ENCODE data around the gene TPSAB1.

TPSAB1 gene

DNA sequence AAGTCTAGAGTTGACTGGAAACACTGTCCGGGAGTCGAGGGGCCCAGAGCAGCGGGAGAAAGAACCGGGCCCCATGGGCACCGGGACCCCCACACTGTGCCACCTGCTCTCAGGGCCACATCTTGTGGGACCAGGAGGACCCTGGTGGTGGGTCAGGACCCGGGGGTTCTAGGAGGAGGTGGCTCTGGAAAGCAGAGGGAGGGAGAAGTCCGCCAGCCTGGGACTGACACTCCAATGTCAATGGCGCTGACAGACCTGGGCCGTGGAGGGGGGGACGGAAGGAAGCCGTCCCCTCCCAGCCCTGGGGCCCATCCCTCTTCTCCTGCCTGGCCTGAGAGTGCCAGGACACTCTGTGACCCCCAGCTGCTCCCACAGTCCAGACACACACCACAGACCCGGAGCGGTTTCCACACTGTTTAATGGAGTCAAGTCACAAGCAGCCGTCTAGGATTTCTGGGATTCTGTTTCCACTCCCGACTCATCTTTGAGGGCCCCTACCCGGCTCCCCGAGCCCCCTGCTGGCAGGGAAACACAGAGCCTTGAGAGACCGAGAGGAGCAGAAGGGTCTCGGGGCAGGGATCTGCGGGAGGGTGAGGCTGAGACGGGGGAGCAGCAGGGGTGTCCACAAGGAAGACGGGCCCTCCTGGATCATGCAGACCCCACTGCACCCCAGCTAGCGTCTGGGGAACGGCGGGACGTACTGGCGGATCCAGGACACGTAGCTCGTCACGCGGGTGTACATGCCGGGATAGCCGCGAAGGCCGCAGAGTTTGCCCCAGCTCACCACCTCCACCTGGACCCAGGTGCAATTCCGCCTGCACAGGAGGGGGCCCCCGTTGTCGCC is 45.4 kb downstream of the TPSAB1 start:
- DNase-seq (ENCODE audit: low read depth in 2 of 2): no peak

DNA sequence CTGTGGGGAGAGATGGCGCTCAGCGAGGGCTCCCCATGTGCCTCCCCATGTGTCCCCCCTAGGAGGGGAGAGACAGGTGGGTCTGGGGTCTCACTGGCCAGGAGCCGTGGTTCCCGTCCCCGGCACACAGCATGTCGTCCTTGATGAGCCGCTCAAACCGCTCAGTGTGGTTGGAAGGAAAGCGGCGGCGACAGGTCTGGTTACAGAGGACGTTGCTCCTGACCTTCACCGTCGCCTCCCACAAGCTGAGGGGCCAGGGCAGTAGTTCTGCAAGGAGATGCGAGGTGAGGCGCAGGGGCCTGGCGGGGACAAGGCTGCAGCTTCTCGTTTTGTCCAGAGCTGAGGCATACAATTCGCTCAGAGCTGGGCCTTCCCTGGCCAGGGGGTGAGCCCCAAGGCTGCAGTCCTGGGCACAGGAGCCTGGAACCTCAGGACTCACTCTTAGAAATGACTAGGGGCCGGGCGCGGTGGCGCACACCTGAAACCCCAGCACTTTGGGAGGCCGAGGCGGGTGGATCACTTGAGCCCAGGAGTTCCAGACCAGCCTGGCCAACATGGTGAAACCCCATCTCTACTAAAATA is 46.1 kb downstream of the TPSAB1 start:
- DNase-seq (ENCODE audit: low read depth in 2 of 2): no peak

DNA sequence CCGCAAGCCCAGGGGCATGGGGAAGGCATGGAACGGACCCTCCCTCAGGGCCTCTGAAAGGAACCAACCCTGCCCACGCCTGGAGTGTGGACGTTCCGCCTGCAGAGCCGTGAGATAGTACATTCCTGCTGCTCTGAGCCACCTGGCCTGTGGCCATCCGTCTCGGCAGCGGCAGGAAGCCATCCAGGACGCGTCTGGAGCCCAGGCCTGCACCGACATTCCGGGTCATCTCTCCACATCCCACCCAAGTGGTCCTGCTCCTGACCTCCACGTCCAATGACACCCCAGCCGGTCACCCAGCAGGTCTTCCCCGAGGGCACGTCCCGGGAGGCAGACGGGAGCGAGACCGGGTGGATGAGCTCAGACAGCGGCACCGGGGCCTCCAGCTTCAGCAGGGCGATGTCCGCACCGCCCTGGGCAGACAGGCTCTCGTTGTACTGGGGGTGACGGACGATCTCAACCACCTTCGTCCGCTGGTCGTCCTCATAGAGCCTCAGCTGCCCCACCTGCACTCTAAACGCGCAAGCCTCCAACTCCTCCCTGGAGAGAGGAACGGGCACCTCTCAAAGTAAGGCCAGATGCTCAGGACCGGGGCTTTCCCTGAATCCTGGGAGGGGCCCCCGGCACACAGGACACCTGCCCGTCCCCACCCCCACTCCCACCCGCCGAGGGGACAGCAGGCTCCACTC is 47.6 kb downstream of the TPSAB1 start:
- no peak for DNase-seq (ENCODE audit: low read depth in 2 of 2)

DNA sequence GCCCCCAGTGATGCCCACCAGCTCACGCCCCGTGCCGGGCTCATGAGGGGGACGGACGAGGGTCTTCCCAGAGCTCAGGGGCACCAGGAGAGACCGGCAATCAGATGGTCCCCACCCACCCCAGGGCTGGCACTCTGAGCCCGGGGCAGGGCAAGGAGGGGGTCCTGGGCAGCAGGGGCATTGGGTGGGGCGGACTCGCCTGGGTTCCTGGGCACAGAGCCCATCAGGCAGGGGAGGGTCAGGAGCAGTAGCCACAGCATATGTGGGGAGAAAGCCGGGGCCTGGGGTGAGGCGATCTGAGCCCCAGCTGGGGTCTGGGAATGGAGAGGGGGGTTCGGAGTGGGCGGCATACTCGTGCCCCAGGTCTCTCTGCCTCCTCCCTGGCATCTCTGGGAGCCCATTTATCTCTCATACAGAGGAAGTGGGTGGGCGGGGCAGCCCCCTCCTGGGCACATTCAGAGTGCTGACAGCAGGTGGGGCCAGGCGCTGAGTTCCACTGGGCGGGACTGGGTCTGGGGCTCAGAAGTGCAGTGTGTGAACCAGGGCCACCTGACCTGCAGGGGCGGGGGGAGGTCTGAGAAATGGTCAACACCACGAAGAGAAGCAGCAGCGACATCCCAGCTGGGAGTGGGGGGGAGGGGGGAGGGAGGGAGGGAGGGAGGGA is 48.4 kb downstream of the TPSAB1 start:
- DNase-seq (ENCODE audit: low read depth in 2 of 2): no peak

DNA sequence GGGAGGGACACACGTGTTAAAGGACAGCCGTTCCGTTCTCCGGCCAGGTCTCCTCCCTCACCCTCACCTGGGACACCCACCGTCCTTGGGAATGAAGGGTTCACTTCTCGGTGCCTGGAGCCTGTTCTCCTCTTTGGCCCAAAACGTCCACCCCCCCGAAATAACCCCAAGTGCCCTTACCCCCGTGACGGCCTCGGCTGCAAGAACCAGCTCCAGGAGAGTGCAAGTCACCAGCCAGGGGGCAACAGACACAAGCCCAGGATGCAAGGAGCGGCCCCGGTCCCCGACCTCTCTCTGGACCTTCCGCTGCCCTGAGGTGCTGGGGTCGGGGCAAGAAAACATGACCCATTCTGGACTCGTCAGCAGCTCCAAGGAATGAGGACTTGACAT is 49.0 kb downstream of the TPSAB1 start:
- DNase-seq (ENCODE audit: low read depth in 2 of 2): no peak

DNA sequence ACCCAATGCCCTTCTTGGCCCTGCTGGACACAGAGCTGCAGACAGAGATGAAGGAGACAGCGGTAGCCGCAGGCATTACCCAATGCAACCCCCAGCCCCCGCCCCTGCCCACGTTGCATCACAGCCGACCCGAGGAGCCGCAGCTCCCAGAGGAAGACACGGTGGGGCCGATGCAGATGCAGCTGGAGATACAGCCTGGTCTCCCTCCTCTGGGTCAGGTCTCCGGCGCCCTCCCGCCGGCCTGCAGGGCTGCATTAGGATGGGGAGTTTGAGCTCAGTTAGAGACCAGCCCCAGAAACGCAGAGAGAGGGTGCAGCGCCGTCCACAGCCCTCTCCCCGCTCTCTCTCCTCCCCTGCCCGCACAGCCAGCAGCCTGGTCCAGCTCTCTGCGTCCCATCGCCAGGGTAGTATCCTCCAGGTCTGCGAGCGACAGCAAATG is 49.6 kb downstream of the TPSAB1 start:
- no peak for DNase-seq (ENCODE audit: low read depth in 2 of 2)

DNA sequence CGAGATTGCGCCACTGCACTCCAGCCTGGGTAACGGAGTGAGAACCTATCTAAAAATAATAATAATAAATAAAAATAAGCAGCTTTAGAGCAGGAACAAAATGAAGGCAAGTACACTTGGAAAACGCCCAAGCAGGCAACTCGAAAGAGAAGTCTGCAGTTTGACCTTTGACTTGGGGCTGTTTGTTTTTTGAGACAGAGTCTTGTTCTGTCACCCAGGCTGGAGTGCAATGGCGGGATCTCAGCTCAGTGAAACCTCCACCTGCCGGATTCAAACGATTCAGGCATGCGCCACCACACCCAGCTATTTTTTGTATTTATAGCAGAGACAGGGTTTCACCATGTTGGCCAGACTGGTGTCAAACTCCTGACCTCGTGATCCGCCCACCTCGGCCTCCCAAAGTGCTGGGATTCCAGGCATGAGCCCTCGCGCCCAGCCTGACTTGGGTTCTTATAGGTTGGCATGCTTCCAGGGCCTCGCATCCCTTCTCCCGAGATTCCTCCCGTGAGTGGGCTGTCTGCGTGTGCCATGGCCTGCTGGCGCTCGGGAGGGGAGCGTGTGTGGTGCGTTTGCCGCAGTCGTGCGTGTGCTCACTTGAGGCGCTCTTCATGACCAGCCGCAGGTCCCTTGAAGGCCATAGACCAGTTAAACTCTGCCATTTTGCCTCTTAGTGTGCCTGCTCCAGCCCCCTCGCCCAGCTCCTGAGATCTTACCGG is 50.5 kb downstream of the TPSAB1 start:
- DNase-seq (ENCODE audit: low read depth in 2 of 2): no peak

DNA sequence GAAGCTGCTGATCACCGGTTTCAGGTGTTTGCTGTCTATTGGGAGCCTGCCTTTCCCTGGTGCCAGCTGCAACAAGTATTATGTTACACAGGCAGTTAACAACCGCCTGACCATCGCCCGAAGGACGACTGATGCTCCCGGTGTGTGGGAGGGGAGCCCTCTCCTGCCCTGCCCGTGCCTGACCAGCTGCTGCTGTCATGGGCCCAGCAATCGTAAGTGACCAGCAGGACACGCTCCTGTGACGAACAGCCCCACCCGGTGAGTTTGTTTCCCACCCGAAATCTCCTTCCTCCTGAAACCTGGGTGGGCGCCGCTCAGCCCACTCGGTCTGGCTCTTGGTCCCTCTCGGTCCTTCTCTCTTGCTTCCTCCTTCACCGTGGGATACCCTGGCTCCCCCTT is 51.1 kb downstream of the TPSAB1 start:
- DNase-seq (ENCODE audit: low read depth in 2 of 2): no peak
